OCI-LY7 (cell line): ENCODE data around the gene PCYOX1L.

ENCODE experiments used
- CTCF ChIP-seq: fragments of 200-600 bp; sonication (generic); conservative IDR thresholded peaks from 2 replicates; pipeline ENCODE4 v1.5.1; 2014; ENCODE audit warnings: mild to moderate bottlenecking, antibody characterized with exemption, low read length, moderate library complexity, mixed read lengths
- EZH2phosphoT487 ChIP-seq: fragments of 200-600 bp; sonication (generic); IDR thresholded peaks from 2 replicates; pipeline ENCODE4 v1.6.1; 2018; ENCODE audit warnings: low read depth, borderline replicate concordance, mild to moderate bottlenecking, mixed run types, antibody characterized with exemption, low read length, moderate library complexity, mixed read lengths

- TF ChIP-seq CTCF (no peak), EZH2phosphoT487 (no peak)
Observed at GRCh38 chr5:149379818-149380374, 22.1 kb downstream of the PCYOX1L start.
